ENCODE data around the gene CLASP1. TPM values are rescaled to one million over a fixed set of nuclear protein-coding genes. Genes with fewer than 3 reads are reported as not detected.

CLASP1 gene
- total and polyA plus RNA-seq, 2 donors (not counting 3 experiments of a cell fraction or from before 2014, with no cell fraction given), result 10.0 to 57.9 TPM

DNA sequence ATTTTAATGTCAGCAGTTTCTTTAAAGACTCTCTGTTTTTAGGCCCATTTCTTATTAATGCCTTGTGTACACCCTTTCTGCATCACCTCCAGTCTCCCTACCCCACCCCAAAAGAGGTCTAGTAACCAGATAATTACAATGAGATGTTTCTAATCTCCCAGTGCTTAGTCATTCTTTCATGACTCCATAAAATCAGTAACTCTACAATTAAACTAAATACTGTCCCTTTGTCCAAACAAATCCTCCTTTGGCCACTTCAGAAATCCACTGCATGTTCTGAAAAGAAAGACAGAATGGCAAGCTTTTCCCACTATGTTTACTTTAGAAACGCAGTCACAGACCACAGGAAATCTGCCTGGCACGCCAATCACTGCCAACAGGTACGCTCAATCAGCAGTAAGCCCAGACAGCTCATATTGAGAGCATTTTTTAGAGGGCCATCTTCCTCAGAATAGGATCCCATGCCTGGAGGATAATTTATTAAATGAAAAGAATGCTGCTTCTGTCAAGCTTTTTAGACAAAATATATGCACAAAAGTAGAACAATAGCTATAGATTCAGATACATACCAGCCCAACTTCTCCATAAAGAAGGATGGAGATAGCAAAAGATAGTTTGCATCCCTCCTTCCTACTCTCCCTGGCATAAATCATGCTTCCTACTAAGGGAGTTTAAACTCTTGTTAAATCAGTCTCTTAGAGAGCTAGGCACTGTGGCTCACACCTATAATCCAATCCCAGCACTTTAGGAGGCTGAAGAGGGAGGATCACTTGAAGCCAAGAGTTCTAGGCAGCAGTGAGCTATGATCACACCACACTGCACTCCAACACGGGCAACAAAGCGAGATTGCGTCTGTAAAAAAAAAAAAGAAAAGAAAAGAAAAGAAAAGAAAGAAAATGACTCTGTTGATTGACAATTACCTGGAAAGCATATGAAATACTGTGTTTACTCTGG is 14.6 kb downstream of the CLASP1 start:
- peak overlapping the region; percentile 44 for H3K4me2 ChIP-seq (ENCODE audit: insufficient read depth, low read length)
- peak; percentile 39 for DNase-seq (ENCODE audit: low read depth, low spot score)
- TF ChIP-seq, protein P1, sequence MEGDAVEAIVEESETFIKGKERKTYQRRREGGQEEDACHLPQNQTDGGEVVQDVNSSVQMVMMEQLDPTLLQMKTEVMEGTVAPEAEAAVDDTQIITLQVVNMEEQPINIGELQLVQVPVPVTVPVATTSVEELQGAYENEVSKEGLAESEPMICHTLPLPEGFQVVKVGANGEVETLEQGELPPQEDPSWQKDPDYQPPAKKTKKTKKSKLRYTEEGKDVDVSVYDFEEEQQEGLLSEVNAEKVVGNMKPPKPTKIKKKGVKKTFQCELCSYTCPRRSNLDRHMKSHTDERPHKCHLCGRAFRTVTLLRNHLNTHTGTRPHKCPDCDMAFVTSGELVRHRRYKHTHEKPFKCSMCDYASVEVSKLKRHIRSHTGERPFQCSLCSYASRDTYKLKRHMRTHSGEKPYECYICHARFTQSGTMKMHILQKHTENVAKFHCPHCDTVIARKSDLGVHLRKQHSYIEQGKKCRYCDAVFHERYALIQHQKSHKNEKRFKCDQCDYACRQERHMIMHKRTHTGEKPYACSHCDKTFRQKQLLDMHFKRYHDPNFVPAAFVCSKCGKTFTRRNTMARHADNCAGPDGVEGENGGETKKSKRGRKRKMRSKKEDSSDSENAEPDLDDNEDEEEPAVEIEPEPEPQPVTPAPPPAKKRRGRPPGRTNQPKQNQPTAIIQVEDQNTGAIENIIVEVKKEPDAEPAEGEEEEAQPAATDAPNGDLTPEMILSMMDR (IDR thresholded peaks at IDR 0.05; ENCODE audit: extremely low read depth in 1 of 2, insufficient read depth in 1 of 2, low read depth in 1 of 2, low read length in 2 of 2), result no peak
- TF ChIP-seq MYC (IDR thresholded peaks at IDR 0.05; ENCODE audit: low read depth, low read length) (no peak), EZH2 (IDR thresholded peaks at IDR 0.05; ENCODE audit: borderline replicate concordance, low read depth, low read length, severe bottlenecking) (no peak), POLR2AphosphoS5 (IDR thresholded peaks at IDR 0.05; ENCODE audit: insufficient read depth, low read depth, low read length) (no peak), POLR2A (IDR thresholded peaks at IDR 0.05; ENCODE audit: low read depth, low read length) (no peak), JUN (IDR thresholded peaks at IDR 0.05; ENCODE audit: borderline replicate concordance, insufficient read depth, insufficient read length, low read depth) (no peak), FOS (IDR thresholded peaks at IDR 0.05; ENCODE audit: borderline replicate concordance, insufficient read depth, low read length) (no peak), GATA2 (IDR thresholded peaks at IDR 0.05; ENCODE audit: insufficient read depth, insufficient read length, low read depth, low read length) (no peak)
- TF ChIP-seq, protein P2, sequence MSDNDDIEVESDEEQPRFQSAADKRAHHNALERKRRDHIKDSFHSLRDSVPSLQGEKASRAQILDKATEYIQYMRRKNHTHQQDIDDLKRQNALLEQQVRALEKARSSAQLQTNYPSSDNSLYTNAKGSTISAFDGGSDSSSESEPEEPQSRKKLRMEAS (IDR thresholded peaks at IDR 0.05; ENCODE audit: insufficient read depth, insufficient read length), result no peak
- H3K9me3 ChIP-seq (replicated peaks; ENCODE audit: control insufficient read depth, insufficient read depth, low read length), result no peaks in the 10 kb centered on the region
- no TSS peak for BruUV-seq (replicated peaks)
- no peaks in the 10 kb centered on the region for H3K36me3 ChIP-seq (ENCODE audit: control insufficient read depth in 2 of 2, extremely low read depth in 1 of 2, insufficient read depth in 2 of 2, low read length in 2 of 2)
- H3K4me3 ChIP-seq (replicated peaks in 1 of 3; ENCODE audit: insufficient read depth in 1 of 3, low read depth in 1 of 3, low read length in 3 of 3), result no peak overlapping the region
- peaks cover 5% of the 10 kb centered on the region for H4K20me1 ChIP-seq (replicated peaks; ENCODE audit: control insufficient read depth, extremely low read depth, insufficient read depth, low read length)
- no peaks in the 10 kb centered on the region for H3K9me1 ChIP-seq (replicated peaks; ENCODE audit: control insufficient read depth, extremely low read depth, insufficient read depth, low read length)
- peaks cover 64% of the 10 kb centered on the region for H3K79me2 ChIP-seq (ENCODE audit: control insufficient read depth, insufficient read depth, low read length)
- ChIA-PET CTCF (interaction anchor here (0.6 to 1.4 kb wide), 6 partner anchors 11 to 105 kb away, joined by 3 to 4 read pairs (median 3); partner anchors contain the start of gene RNU4ATAC), POLR2A (no interaction called here)
- H3K9ac ChIP-seq (replicated peaks; ENCODE audit: extremely low read depth, insufficient read depth, low read length), result no peak overlapping the region
- H3K4me1 ChIP-seq (ENCODE audit: control insufficient read depth, extremely low read depth, insufficient read depth, low read length), result peaks cover 12% of the 10 kb centered on the region
- peak overlapping the region; percentile 26 for H3K27ac ChIP-seq (ENCODE audit: insufficient read depth, low read depth, low read length)
- FAIRE-seq, result no peak
- intact Hi-C loops (cut with micrococcal nuclease) (no loop called here), dilution Hi-C loops (cut with MboI; ENCODE audit: extremely low pct_ligation_motif_present, low sequenced_read_pairs) (no loop called here)
- H3K27me3 ChIP-seq (ENCODE audit: control insufficient read depth in 2 of 2, insufficient read depth in 2 of 2, low read length in 2 of 2), result no peaks in the 10 kb centered on the region
- no peak overlapping the region for H2AFZ ChIP-seq (ENCODE audit: low read depth, low read length)

All from endothelial cell of umbilical vein (primary cell).